HepG2 (cell line): ENCODE results near the gene C1QTNF1. TPM values are rescaled to one million over a fixed set of nuclear protein-coding genes. Genes with fewer than 3 reads are reported as not detected.

Experiments used
- CREM ChIP-seq, 2 experiments: sonication (generic) in 1 of 2; formaldehyde crosslinking in 1 of 2; IDR thresholded peaks; 2 replicates each; pipeline versions ENCODE4 v1.4.0 to v1.6.1; 2016 to 2020; ENCODE audit warnings: antibody characterized with exemption in 1 of 2, mild to moderate bottlenecking in 1 of 2, missing genetic modification reagents in 1 of 2
- FOXC1 ChIP-seq: sonication (generic); formaldehyde crosslinking; IDR thresholded peaks from 2 replicates; pipeline ENCODE4 v1.8.0; 2022; ENCODE audit warnings: mild to moderate bottlenecking, missing genetic modification reagents, borderline replicate concordance
- GMEB2 ChIP-seq: IDR thresholded peaks from 2 replicates; pipeline ENCODE4 v1.6.1; 2016; ENCODE audit warnings: missing biosample characterization, missing genetic modification reagents, low read depth
- HNF1B ChIP-seq: sonication (generic); formaldehyde crosslinking; IDR thresholded peaks from 2 replicates; pipeline ENCODE4 v1.5.1; 2020; ENCODE audit warnings: mild to moderate bottlenecking, moderate library complexity, missing genetic modification reagents
- HNF4A ChIP-seq: sonication (generic); formaldehyde crosslinking; IDR thresholded peaks from 2 replicates; pipeline ENCODE4 v1.4.0; 2020; ENCODE audit warnings: missing genetic modification reagents
- HNRNPLL ChIP-seq: fragments of 200-400 bp; formaldehyde crosslinking; IDR thresholded peaks from 2 replicates; pipeline ENCODE4 v1.6.1; 2017; ENCODE audit warnings: mild to moderate bottlenecking, low read depth, low read length; ENCODE audit not compliant: poor library complexity, severe bottlenecking
- IKZF4 ChIP-seq: sonication (generic); formaldehyde crosslinking; IDR thresholded peaks from 2 replicates; pipeline ENCODE4 v1.5.1; 2020; ENCODE audit warnings: borderline replicate concordance, mild to moderate bottlenecking, low read depth, missing genetic modification reagents; ENCODE audit errors: not compliant biosample characterization
- MEIS2 ChIP-seq: sonication (generic); formaldehyde crosslinking; IDR thresholded peaks from 2 replicates; pipeline ENCODE4 v1.9.0; 2021; ENCODE audit warnings: mild to moderate bottlenecking, missing genetic modification reagents
- NCOA2 ChIP-seq: sonication (generic); formaldehyde crosslinking; IDR thresholded peaks from 2 replicates; pipeline ENCODE4 v1.8.0; 2022; ENCODE audit warnings: inconsistent platforms
- NFIC ChIP-seq: IDR thresholded peaks from 2 replicates; pipeline ENCODE4 v1.6.1; 2012; ENCODE audit warnings: mild to moderate bottlenecking, low read length, inconsistent platforms
- NPAS2 ChIP-seq: sonication (generic); formaldehyde crosslinking; IDR thresholded peaks from 2 replicates; pipeline ENCODE4 v1.8.0; 2022; ENCODE audit warnings: mild to moderate bottlenecking, missing genetic modification reagents, borderline replicate concordance
- PPARG ChIP-seq: conservative IDR thresholded peaks from 2 replicates; pipeline ENCODE4 v1.6.1; 2016; ENCODE audit warnings: missing biosample characterization, missing genetic modification reagents
- RBM22 ChIP-seq: fragments of 200-400 bp; formaldehyde crosslinking; optimal IDR thresholded peaks from 2 replicates; pipeline ENCODE3; 2017; ENCODE audit warnings: mild to moderate bottlenecking, low read length, moderate library complexity
- SP140L ChIP-seq: sonication (generic); formaldehyde crosslinking; IDR thresholded peaks from 2 replicates; pipeline ENCODE4 v1.4.0; 2020; ENCODE audit warnings: missing genetic modification reagents, borderline replicate concordance
- SPEN ChIP-seq: sonication (generic); formaldehyde crosslinking; IDR thresholded peaks from 2 replicates; pipeline ENCODE4 v1.5.1; 2020; ENCODE audit warnings: low read depth, mild to moderate bottlenecking, missing genetic modification reagents
- SRSF9 ChIP-seq: fragments of 200-400 bp; formaldehyde crosslinking; IDR thresholded peaks from 2 replicates; pipeline ENCODE4 v1.6.1; 2018; ENCODE audit warnings: borderline replicate concordance, mild to moderate bottlenecking, low read depth, low read length; ENCODE audit not compliant: insufficient read depth, poor library complexity, severe bottlenecking
- TAF15 ChIP-seq: fragments of 200-400 bp; formaldehyde crosslinking; IDR thresholded peaks from one replicate; pipeline ENCODE4 v1.6.1; 2018; ENCODE audit warnings: mild to moderate bottlenecking, low read depth, low read length; ENCODE audit not compliant: poor library complexity, severe bottlenecking
- TEAD2 ChIP-seq: sonication (generic); formaldehyde crosslinking; IDR thresholded peaks from 2 replicates; pipeline ENCODE4 v1.9.0; 2021; ENCODE audit warnings: missing genetic modification reagents
- XRCC5 ChIP-seq: fragments of 200-400 bp; formaldehyde crosslinking; optimal IDR thresholded peaks from 2 replicates; pipeline ENCODE3; 2017; ENCODE audit warnings: mild to moderate bottlenecking, low read length
- ZBTB49 ChIP-seq: sonication (generic); formaldehyde crosslinking; IDR thresholded peaks from 2 replicates; pipeline ENCODE4 v1.4.0; 2020; ENCODE audit warnings: missing genetic modification reagents, borderline replicate concordance
- ZC3H13 ChIP-seq: sonication (generic); formaldehyde crosslinking; IDR thresholded peaks from 2 replicates; pipeline ENCODE4 v1.8.1; 2023; ENCODE audit warnings: mild to moderate bottlenecking, missing genetic modification reagents, moderate library complexity
- ZFP36L1 ChIP-seq: sonication (generic); formaldehyde crosslinking; IDR thresholded peaks from 2 replicates; pipeline ENCODE4 v1.8.0; 2022; ENCODE audit warnings: mild to moderate bottlenecking, missing genetic modification reagents, moderate library complexity
- ZNF274 ChIP-seq: sonication (generic); formaldehyde crosslinking; IDR thresholded peaks from 2 replicates; pipeline ENCODE4 v1.5.1; 2020; ENCODE audit warnings: mild to moderate bottlenecking, missing genetic modification reagents
- ZNF354B ChIP-seq: sonication (generic); formaldehyde crosslinking; IDR thresholded peaks from 2 replicates; pipeline ENCODE4 v1.8.0; 2022; ENCODE audit warnings: mild to moderate bottlenecking, missing genetic modification reagents
- polyA plus RNA-seq, 8 experiments: library from polyadenylated mRNA; depleted of rRNA in 3 of 8; stranded (reverse) in 7 of 8; unstranded in 1 of 8; fragments of >200 nt; fragmentation: Illumina TruSeq in 4 of 8; extraction: Trizol in 4 of 8; gene quantifications; 2 replicates each; pipeline versions ENCODE4 v1.2.1 to v1.2.3, GENCODE V29; 2011 to 2016; ENCODE audit warnings: low read depth in 4 of 8, missing spikeins in 1 of 8, mixed read lengths in 1 of 8; ENCODE audit not compliant: insufficient read depth in 1 of 8
- total RNA-seq, 5 experiments: library from RNA; depleted of rRNA; stranded (reverse); fragments of >200 nt; fragmentation: Illumina TruSeq; extraction: Trizol; gene quantifications; 2 replicates each; pipeline ENCODE4 v1.2.3, GENCODE V29; 2016; ENCODE audit warnings: low read depth in 1 of 5
- TF ChIP-seq, protein P1 (sequence below): sonication (generic); formaldehyde crosslinking; IDR thresholded peaks from 2 replicates; pipeline ENCODE4 v1.5.0; 2020; ENCODE audit warnings: missing genetic modification reagents

The C1QTNF1 gene
- total and polyA plus RNA-seq, 2 of the 13 experiments (the other 11 are each of a cell fraction or from before 2014, with no cell fraction given) = 0.18 to 0.86 TPM

DNA sequence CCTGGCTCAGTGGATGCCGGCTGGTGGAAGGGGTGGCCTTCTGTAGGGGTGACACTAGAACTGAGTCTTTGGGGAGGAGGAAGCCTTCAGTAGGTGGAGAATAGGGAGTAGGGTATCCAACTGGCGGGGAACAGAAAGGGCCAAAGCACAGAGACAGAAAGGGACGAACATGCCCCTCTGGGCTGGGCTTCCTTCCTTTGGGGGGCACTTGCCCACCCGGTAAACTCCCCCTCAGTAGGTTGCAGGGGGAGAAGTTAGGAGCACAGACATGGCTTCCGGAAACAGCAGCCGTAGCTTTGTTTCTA lies 51.4 kb downstream of the C1QTNF1 start (continued):
- TF ChIP-seq CREM (IDR thresholded peaks at IDR 0.05) (no peak), CREM (CRISPR knock-in tag; IDR thresholded peaks at IDR 0.05) (no peak), MEIS2 (no peak), TAF15 (no peak), TEAD2 (no peak), HNF1B (CRISPR knock-in tag) (0 out of 2 replicates have a peak, but pooled peaks have one; percentile 37), ZNF354B (CRISPR knock-in tag) (no peak), RBM22 (no peak), HNRNPLL (no peak), ZFP36L1 (CRISPR knock-in tag) (no peak), NCOA2 (no peak), ZBTB49 (CRISPR knock-in tag) (no peak), SRSF9 (no peak), IKZF4 (no peak), NFIC (no peak), FOXC1 (no peak; the same call in 1 of the 2 replicates), HNF4A (CRISPR knock-in tag) (no peak), ZNF274 (CRISPR knock-in tag) (0 out of 2 replicates have a peak, but pooled peaks have one; percentile 19), SPEN (CRISPR knock-in tag) (no peak), PPARG (no peak), NPAS2 (CRISPR knock-in tag) (no peak), XRCC5 (peak; percentile 5), SP140L (no peak), GMEB2 (CRISPR knock-in tag) (no peak), ZC3H13 (CRISPR knock-in tag) (no peak)
- TF ChIP-seq, protein P1, sequence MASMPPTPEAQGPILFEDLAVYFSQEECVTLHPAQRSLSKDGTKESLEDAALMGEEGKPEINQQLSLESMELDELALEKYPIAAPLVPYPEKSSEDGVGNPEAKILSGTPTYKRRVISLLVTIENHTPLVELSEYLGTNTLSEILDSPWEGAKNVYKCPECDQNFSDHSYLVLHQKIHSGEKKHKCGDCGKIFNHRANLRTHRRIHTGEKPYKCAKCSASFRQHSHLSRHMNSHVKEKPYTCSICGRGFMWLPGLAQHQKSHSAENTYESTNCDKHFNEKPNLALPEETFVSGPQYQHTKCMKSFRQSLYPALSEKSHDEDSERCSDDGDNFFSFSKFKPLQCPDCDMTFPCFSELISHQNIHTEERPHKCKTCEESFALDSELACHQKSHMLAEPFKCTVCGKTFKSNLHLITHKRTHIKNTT (CRISPR knock-in tag) = no peak
- TF ChIP-seq, all 625 proteins: peak for 7
